ENCODE results near the gene JAK2.

JAK2 gene

DNA sequence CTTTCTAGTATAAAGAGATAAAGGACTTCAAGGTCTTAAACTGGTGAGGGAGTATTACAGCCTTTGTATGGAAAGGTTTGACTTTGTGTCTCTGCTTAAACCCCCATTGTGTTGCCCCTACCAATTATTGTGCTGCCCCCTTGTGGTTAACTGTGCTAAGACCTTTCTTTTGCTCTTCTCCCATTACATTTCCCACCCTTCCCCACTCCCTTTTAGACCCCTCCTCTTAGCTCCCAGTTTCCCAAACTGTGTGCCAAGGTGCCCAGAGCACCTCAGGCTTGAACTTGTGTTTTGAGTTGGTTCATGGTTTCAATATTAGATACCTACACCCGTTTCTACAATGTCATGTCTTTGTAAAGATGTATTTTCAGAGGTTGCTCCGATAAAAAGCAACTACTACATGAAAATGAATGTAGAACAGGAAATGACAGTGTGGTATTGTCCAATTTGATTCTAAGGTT is 2.9 kb downstream of the JAK2 start:
- TF ChIP-seq POLR2AphosphoS5 (IDR thresholded peaks at IDR 0.05; ENCODE audit: low read depth) = no peak
- TF ChIP-seq, protein P1, sequence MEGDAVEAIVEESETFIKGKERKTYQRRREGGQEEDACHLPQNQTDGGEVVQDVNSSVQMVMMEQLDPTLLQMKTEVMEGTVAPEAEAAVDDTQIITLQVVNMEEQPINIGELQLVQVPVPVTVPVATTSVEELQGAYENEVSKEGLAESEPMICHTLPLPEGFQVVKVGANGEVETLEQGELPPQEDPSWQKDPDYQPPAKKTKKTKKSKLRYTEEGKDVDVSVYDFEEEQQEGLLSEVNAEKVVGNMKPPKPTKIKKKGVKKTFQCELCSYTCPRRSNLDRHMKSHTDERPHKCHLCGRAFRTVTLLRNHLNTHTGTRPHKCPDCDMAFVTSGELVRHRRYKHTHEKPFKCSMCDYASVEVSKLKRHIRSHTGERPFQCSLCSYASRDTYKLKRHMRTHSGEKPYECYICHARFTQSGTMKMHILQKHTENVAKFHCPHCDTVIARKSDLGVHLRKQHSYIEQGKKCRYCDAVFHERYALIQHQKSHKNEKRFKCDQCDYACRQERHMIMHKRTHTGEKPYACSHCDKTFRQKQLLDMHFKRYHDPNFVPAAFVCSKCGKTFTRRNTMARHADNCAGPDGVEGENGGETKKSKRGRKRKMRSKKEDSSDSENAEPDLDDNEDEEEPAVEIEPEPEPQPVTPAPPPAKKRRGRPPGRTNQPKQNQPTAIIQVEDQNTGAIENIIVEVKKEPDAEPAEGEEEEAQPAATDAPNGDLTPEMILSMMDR (IDR thresholded peaks at IDR 0.05; ENCODE audit: insufficient read depth, low read length) = peak; percentile 61
- Histone ChIP-seq H3K27me3 (ENCODE audit: insufficient read depth, poor library complexity, severe bottlenecking) (no peaks in the 10 kb centered on the region), H3K4me3 (replicated peaks; ENCODE audit: insufficient read depth, low read length) (peak overlapping the region; percentile 15), H3K27ac (replicated peaks) (peak overlapping the region; percentile 11; the same call in 1 of the 2 replicates)
- DNase-seq (ENCODE audit: low read depth in 1 of 2, low spot score in 1 of 2) = peak in 1 of 2 experiments; percentile 68

DNA sequence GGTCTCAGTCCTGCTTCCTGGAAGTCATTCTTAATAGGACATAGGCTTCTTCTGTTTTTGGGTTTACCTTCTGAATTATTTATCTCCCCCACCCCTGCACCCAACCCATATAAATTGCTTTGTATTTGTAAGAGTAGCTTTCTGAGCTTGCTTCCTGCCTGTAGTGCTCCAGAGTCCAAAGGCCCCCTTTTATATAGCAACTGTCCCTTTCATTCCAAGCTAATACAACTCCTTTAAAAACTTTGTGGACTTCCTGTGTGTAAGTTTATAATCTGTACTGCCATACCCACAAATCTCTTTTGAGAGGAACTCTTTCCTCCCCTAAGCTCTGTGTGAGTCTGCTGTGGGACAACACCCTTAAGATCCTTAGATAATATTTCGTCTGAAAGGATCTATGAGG is 7.8 kb downstream of the JAK2 start:
- Histone ChIP-seq H3K27ac (replicated peaks) (no peak overlapping the region), H3K27me3 (ENCODE audit: insufficient read depth, poor library complexity, severe bottlenecking) (no peaks in the 10 kb centered on the region), H3K4me3 (replicated peaks; ENCODE audit: insufficient read depth, low read length) (no peak overlapping the region)
- no peak for DNase-seq (ENCODE audit: low read depth in 1 of 2, low spot score in 1 of 2)
- TF ChIP-seq, protein P2, sequence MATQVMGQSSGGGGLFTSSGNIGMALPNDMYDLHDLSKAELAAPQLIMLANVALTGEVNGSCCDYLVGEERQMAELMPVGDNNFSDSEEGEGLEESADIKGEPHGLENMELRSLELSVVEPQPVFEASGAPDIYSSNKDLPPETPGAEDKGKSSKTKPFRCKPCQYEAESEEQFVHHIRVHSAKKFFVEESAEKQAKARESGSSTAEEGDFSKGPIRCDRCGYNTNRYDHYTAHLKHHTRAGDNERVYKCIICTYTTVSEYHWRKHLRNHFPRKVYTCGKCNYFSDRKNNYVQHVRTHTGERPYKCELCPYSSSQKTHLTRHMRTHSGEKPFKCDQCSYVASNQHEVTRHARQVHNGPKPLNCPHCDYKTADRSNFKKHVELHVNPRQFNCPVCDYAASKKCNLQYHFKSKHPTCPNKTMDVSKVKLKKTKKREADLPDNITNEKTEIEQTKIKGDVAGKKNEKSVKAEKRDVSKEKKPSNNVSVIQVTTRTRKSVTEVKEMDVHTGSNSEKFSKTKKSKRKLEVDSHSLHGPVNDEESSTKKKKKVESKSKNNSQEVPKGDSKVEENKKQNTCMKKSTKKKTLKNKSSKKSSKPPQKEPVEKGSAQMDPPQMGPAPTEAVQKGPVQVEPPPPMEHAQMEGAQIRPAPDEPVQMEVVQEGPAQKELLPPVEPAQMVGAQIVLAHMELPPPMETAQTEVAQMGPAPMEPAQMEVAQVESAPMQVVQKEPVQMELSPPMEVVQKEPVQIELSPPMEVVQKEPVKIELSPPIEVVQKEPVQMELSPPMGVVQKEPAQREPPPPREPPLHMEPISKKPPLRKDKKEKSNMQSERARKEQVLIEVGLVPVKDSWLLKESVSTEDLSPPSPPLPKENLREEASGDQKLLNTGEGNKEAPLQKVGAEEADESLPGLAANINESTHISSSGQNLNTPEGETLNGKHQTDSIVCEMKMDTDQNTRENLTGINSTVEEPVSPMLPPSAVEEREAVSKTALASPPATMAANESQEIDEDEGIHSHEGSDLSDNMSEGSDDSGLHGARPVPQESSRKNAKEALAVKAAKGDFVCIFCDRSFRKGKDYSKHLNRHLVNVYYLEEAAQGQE (IDR thresholded peaks at IDR 0.05; ENCODE audit: insufficient replicate concordance, low read depth) = no peak

DNA sequence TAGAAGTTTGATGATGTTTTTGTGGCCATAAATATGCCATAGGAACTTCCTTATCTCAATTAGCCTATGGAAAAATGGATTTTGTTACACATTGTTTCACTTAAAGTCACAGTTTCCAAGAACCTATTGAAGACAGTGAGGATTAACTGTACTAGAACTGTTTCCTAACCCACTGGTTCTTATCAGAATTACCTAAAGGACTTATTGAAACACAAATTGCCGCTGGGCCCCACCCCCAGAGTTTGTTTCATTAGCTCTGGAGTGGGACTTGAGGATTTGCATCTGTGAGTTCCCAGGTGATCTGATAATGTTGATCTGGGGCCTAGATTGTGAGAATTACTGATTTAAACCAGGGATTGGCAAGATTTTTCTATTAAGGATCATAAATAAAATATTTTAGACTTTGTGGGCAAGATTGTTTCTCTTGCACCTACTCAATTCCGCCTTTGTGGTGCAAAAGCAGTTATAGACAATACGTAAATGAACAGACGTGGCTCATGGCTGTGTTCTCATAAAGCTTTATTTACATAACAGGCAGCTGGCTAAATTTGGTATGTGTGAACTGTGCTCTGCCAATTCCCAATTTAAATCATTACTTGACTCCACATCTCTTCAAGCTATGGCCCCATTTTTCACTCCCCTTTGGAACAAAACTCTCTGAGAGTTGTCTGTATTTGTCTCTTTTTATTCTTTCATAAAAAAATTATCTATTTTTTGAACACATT is 9.3 kb downstream of the JAK2 start:
- H3K27ac ChIP-seq (replicated peaks) = no peak overlapping the region
- no peaks in the 10 kb centered on the region for H3K27me3 ChIP-seq (ENCODE audit: insufficient read depth, poor library complexity, severe bottlenecking)
- TF ChIP-seq POLR2AphosphoS5 (IDR thresholded peaks at IDR 0.05; ENCODE audit: low read depth) = no peak
- TF ChIP-seq, protein P1 (IDR thresholded peaks at IDR 0.05; ENCODE audit: insufficient read depth, low read length) = no peak
- TF ChIP-seq, protein P2 (IDR thresholded peaks at IDR 0.05; ENCODE audit: insufficient replicate concordance, low read depth) = no peak
- H3K4me3 ChIP-seq (replicated peaks; ENCODE audit: insufficient read depth, low read length) = no peak overlapping the region
- DNase-seq (ENCODE audit: low read depth in 1 of 2, low spot score in 1 of 2) = no peak

DNA sequence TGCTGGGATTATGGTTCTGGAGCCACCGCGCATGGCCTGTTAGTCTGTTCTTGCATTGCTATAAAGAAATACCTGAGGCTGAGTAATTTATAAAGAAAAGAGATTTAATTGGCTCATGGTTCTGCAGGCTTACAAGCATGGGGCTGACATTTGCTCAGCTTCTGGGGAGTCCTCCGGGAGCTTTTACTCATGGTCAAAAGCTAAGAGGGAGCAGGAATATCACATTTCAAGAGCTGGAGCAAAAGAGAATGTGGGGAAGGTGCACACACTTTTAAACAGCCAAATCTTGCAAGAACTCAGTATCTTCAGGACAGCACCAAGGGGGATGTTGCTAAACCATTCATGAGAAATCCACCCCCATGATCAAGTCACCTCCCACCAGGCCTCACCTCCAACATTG is 12.1 kb downstream of the JAK2 start:
- no peak overlapping the region for H3K4me3 ChIP-seq (replicated peaks; ENCODE audit: insufficient read depth, low read length)
- no peak overlapping the region for H3K27ac ChIP-seq (replicated peaks)
- H3K27me3 ChIP-seq (ENCODE audit: insufficient read depth, poor library complexity, severe bottlenecking) = no peaks in the 10 kb centered on the region
- TF ChIP-seq, protein P2 (IDR thresholded peaks at IDR 0.05; ENCODE audit: insufficient replicate concordance, low read depth) = no peak
- TF ChIP-seq, protein P1 (IDR thresholded peaks at IDR 0.05; ENCODE audit: insufficient read depth, low read length) = no peak
- TF ChIP-seq GABPA (IDR thresholded peaks at IDR 0.05; ENCODE audit: low read depth) (no peak), POLR2AphosphoS5 (IDR thresholded peaks at IDR 0.05; ENCODE audit: low read depth) (no peak), SPI1 (IDR thresholded peaks at IDR 0.05; ENCODE audit: borderline replicate concordance, low read depth) (no peak)
- DNase-seq (ENCODE audit: low read depth in 1 of 2, low spot score in 1 of 2) = no peak
